ENCODE data around the gene SYNJ2. TPM values are rescaled to one million over a fixed set of nuclear protein-coding genes. Genes with fewer than 3 reads are reported as not detected.

The SYNJ2 gene
- total RNA-seq, 1 donor from 2014 or later: 6.5 TPM

DNA sequence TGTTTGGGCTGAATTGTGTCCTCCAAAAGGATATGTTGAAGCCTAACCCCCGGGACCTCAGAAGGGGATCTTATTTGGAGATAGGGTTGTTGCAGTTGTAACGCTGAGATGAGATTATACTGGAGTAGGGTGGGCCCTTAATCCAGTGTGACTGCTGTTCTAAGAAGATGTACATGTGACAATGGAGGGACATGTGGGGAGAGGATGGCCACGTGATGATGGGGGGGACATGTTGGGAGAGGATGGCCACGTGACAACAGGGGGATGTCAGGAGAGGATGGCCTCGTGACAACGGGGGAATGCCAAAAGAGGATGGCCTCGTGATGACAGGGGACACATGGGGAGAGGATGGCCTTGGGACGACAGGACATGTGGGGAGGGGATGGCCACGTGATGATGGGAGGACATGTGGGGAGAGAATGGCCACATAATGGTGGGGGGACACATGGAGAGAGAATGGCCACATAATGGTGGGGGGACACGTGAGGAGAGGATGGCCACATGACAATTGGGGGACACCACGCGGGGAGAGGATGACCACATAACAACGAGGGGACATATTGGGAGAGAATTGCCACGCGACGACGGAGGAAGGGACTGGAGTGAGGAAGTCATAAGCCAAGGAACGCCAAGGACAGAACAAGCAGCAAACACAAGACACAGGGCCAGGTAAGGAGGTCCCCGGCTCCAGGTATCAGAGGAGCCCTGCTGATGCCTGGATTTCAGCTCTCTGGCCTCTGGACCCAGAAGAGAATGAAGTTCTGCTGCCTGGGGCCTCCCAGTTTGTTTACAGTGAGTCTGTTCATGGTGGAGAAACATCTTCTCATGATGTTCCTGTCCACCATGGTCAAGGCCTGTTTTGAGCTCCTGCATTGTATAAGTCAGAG lies 29.2 kb downstream of the SYNJ2 start:
- FAIRE-seq: no peak
- DNase-seq (ENCODE audit: low spot score in 2 of 2): no peak

- DNase-seq (ENCODE audit: low spot score in 2 of 2) (no peak), FAIRE-seq (peak; percentile 69)
These were observed 29.8 kb downstream of the SYNJ2 start for GRCh38 chr6:158011478-158011920.

DNA sequence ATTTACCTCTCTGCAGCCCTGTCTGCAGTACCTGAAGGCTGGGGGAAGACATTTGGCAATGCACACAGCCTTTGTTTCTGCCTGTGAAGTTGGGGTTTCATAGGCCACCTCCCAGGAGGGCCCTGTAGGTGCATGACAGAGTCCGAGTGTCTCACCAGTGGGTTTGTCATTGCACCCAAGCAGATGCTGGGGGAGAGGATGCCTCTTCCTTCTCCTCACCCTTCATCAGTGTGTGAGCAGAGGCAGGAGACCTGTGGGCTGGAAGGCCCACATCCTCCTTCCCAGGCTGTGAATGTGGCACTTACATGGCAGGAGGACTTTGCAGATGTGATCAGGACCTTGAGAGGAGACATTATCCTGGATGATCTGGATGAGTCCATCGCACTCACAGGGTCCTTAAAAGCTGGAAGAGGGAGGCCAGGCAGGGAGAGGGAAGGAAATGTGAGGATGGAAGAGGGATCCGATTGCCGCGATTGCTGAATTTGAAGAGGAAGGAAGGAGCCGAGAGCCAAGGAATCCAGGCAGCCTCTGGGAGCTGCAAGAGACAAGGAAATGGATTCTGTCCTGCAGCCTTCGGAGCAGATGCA lies 30.4 kb downstream of the SYNJ2 start:
- FAIRE-seq (no peak), DNase-seq (ENCODE audit: low spot score in 2 of 2) (no peak)

DNA sequence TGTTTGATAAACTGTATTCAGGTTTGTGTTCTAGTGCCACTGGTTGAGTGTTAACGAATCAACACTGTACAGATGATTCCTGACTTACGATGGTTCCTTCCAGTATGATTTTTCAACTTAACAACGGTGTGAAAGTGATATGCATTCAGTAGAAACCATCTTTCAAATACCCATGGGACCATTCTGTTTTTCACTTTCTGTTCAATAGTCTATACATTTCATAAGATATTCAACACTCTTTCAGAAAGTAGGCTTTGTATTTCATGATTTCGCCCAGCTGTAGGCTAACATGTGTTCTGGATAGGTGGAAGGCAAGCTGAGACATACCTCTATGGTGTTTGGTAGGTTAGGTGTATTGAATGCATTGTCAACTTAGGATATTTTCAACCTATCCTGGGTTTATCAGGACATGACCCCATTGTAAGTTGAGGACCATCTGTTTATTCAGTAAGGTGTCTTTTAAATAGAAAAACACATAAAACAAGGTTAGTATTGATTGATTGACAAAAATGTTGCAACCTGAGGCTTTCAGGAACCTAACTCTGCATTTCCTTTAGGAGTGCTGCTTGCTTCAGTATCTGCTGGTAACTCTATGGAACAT lies 32.3 kb downstream of the SYNJ2 start:
- DNase-seq (ENCODE audit: low spot score in 2 of 2) (no peak), FAIRE-seq (no peak)

DNA sequence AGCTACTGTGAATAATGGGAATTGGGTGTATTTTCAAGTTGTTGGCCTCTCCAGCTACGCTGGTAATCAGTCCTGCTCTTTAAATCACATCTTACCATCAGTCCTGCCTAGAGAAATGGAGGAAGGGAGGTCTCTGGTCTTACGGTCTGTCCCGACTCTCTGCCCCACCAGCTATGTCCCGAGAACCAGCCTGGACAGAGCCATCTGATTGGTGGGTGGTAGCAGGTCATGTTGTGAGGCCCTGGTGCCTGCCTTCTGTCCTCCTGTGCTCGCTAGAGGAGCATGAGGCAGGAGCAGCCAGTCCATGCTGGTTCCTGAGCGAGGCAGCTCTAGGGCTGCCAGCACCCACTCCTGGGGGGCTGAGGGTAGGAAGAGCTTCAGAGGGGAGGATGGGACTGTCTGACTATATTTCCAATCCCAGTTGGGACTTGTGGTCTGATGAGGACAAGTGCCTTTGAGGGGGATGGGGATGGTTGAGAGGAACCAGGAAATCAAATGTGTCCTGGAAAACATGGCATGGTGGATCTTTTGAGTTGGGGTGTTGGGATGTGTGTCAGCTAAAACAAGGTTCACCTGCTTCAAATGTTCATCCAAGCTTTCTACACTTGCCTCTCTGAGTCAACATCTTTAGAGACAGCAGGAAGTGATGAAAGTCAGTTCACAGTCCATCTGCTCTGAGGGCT lies 33.0 kb downstream of the SYNJ2 start:
- no peak for DNase-seq (ENCODE audit: low spot score in 2 of 2)
- no peak for FAIRE-seq

GRCh38 chr6:158015188-158015506 lies 33.5 kb downstream of the SYNJ2 start:
- FAIRE-seq: no peak
- no peak for DNase-seq (ENCODE audit: low spot score in 2 of 2)

- FAIRE-seq (no peak), DNase-seq (ENCODE audit: low spot score in 2 of 2) (no peak)
These were observed 35.1 kb downstream of the SYNJ2 start for GRCh38 chr6:158016571-158017383.

DNA sequence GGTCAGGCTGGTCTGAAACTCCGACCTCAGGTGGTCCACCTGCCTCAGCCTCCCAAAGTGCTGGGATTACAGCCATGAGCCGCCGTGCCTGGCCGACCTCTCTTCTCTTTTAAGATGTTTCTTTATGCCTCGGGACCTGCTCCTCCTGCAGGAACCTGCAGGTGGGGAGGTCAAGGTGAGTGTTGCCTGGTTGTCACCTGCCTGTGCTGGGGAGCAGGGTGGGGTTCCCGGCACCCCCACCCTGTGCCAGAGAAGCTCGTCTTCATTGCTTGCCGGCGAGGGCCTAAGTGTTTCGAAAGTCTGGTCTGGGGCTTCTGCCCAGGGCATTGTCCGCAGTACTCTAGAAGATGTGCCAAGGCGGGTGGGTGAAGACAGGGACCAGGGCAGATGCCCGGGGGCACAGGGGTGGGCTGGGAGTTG lies 36.0 kb downstream of the SYNJ2 start:
- DNase-seq (ENCODE audit: low spot score in 2 of 2): no peak

GRCh38 chr6:158018041-158018771 lies 36.5 kb downstream of the SYNJ2 start:
- FAIRE-seq (no peak), DNase-seq (ENCODE audit: low spot score in 2 of 2) (no peak)

More for the DNA sequence above, 36.0 kb downstream of the SYNJ2 start:
- no peak for FAIRE-seq

- no peak for FAIRE-seq
These were observed 37.2 kb downstream of the SYNJ2 start for GRCh38 chr6:158018851-158019361.

GRCh38 chr6:158019416-158019815 lies 37.8 kb downstream of the SYNJ2 start:
- no peak for DNase-seq (ENCODE audit: low spot score in 2 of 2)
- FAIRE-seq: no peak

More at GRCh38 chr6:158018851-158019361, 37.2 kb downstream of the SYNJ2 start:
- no peak for DNase-seq (ENCODE audit: low spot score in 2 of 2)

GRCh38 chr6:158020272-158020711 lies 38.6 kb downstream of the SYNJ2 start:
- DNase-seq (ENCODE audit: low spot score in 2 of 2) (no peak), FAIRE-seq (no peak)

DNA sequence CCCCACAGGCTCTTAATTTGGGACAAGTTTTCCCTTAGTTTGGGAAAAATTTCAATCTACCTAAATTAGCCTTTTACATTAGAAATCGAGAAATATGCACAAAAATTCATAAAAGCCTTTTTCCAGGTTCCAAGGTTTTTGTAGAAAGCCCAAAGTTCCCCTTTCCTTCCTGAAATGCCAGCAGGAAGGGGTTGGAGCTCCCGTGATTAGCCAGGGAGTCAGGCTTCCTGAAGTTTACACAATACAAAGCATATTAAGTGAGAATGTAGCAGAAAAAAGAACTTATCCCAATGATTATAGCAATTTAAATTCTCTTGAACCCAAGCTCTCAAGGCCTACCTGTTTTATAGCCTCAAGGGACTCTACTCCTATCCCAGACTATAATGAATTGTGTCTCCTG lies 39.1 kb downstream of the SYNJ2 start:
- no peak for FAIRE-seq
- no peak for DNase-seq (ENCODE audit: low spot score in 2 of 2)

- no peak for FAIRE-seq
- no peak for DNase-seq (ENCODE audit: low spot score in 2 of 2)
These were observed 39.7 kb downstream of the SYNJ2 start for GRCh38 chr6:158021376-158021775.

- FAIRE-seq: no peak
- DNase-seq (ENCODE audit: low spot score in 2 of 2): no peak
These were observed 40.4 kb downstream of the SYNJ2 start for GRCh38 chr6:158021814-158022748.

DNA sequence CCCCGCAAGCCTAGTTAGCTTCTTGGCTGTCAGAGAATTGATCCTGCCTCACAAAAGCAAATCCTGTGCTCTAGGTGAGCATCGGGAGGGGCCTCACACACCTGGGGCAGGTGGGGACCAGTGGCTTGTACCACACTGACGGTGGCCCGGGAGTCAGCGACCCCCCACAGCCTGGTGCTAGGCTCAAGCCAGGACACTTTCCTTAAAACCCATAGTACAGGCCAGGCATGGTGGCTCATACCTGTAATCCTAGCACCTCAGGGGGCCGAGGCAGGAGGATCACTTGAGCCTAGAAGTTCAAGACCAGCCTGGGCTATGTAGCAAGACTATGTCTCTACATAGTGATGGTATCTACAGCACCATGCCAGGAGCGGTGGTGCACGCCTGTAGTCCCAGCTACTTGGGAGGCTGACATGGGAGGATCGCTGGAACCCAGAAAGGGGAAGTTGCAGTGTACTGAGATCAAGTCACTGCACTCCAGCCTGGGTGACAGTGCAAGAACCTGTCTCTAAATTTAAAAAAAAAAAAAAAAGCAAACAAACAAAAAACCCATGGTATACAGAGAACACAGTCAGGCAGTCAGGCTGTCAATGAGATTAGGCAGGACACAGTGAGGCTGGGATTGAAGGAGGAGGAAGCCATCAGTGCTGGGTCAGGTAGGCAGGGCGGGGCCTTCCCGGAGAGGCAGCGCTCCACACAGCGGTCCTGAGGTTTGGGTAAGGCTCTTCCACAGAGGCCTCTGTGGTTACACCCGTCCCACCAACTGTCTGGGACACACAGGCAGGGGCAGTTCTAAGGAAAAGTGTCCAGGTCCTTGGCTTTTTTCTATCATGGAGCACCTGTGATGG lies 41.3 kb downstream of the SYNJ2 start:
- DNase-seq (ENCODE audit: low spot score in 2 of 2) (no peak), FAIRE-seq (no peak)

DNA sequence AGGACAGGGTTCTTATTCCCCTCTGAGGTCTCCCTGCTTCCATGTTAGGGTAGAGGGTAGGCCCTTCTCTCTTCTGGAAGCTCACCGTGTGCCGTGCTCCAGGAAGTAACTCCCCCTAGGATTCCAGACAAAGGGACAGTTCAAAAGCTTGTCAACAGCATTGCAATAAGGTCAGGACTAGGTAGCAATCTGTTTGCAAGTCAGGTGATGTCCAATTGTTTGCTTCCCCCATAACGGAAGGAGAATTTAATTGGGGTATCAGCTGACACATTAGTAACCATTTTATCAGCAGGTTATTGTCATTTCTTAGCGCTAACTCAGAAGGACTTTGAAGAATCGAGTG lies 41.9 kb downstream of the SYNJ2 start:
- FAIRE-seq: no peak

More for the DNA sequence above, 41.9 kb downstream of the SYNJ2 start:
- DNase-seq (ENCODE audit: low spot score in 2 of 2): no peak

All from frontal cortex (tissue), 4 donors.